ENCODE results near the gene WFIKKN1. TPM values are rescaled to one million over a fixed set of nuclear protein-coding genes. Genes with fewer than 3 reads are reported as not detected.
A peak's percentile ranks its signal among the peaks of the same experiment; 100 is the strongest.
"Not testable (repeated sequence)": the region's sequence is repeated elsewhere in the genome, so short reads cannot be mapped to it uniquely, and the experiment has no call there.

The WFIKKN1 gene
- total RNA-seq, 1 donor from 2014 or later, result not detected

- DNase-seq (ENCODE audit: low read depth), result no peak
- no peak overlapping the region for H3K4me3 ChIP-seq (ENCODE audit: low read depth, low read length)
- TF ChIP-seq CTCF (conservative IDR thresholded peaks at IDR 0.05; ENCODE audit: low read depth, low read length), result no peak
These were observed 35.7 kb upstream of the WFIKKN1 start for GRCh38 chr16:595094-595528.

GRCh38 chr16:595942-596735, 34.6 kb upstream of the WFIKKN1 start:
- TF ChIP-seq CTCF (conservative IDR thresholded peaks at IDR 0.05; ENCODE audit: low read depth, low read length), result no peak
- DNase-seq (ENCODE audit: low read depth), result no peak
- H3K4me3 ChIP-seq (ENCODE audit: low read depth, low read length), result no peak overlapping the region

GRCh38 chr16:596736-597060, 34.1 kb upstream of the WFIKKN1 start:
- H3K4me3 ChIP-seq (ENCODE audit: low read depth, low read length), result no peak overlapping the region
- no peak for TF ChIP-seq CTCF (conservative IDR thresholded peaks at IDR 0.05; ENCODE audit: low read depth, low read length)
- DNase-seq (ENCODE audit: low read depth), result no peak

GRCh38 chr16:597655-598054, 33.1 kb upstream of the WFIKKN1 start:
- H3K4me3 ChIP-seq (ENCODE audit: low read depth, low read length); DNase-seq (ENCODE audit: low read depth): not testable (repeated sequence)

- no peak for DNase-seq (ENCODE audit: low read depth)
- TF ChIP-seq CTCF (conservative IDR thresholded peaks at IDR 0.05; ENCODE audit: low read depth, low read length), result no peak
- H3K4me3 ChIP-seq (ENCODE audit: low read depth, low read length), result no peak overlapping the region
These were observed 31.7 kb upstream of the WFIKKN1 start for GRCh38 chr16:598823-599739.

GRCh38 chr16:600781-601180, 30.0 kb upstream of the WFIKKN1 start:
- H3K4me3 ChIP-seq (ENCODE audit: low read depth, low read length), result no peak overlapping the region
- no peak for DNase-seq (ENCODE audit: low read depth)
- peak; percentile 44 for TF ChIP-seq CTCF (conservative IDR thresholded peaks at IDR 0.05; ENCODE audit: low read depth, low read length)

GRCh38 chr16:603933-604332, 26.9 kb upstream of the WFIKKN1 start:
- DNase-seq (ENCODE audit: low read depth), result no peak
- no peak for TF ChIP-seq CTCF (conservative IDR thresholded peaks at IDR 0.05; ENCODE audit: low read depth, low read length)
- no peak overlapping the region for H3K4me3 ChIP-seq (ENCODE audit: low read depth, low read length)
